Activated CD8-positive, alpha-beta T cell treated with anti-CD3 and anti-CD28 coated beads for 36 hours (primary cell): ENCODE measurements around the gene SYT9. TPM values are rescaled to one million over a fixed set of nuclear protein-coding genes. Genes with fewer than 3 reads are reported as not detected.
A peak's percentile ranks its signal among the peaks of the same experiment; 100 is the strongest.

Source experiments
- ATAC-seq: fragments of 200-7000 bp; cut with Tn5 transposase; one replicate; pipeline ENCODE4 v1.10.0; 2021; ENCODE audit warnings: mild to moderate bottlenecking, moderate library complexity
- CTCF ChIA-PET: fragments of 350-600 bp; sonication (Branson Sonifier 250); formaldehyde crosslinking; loops from one replicate; lab custom pipeline; 2021; ENCODE audit warnings: antibody characterized with exemption; lab: Charles Lee
- POLR2A ChIA-PET: fragments of 350-600 bp; sonication (Branson Sonifier 250); formaldehyde crosslinking; loops from one replicate; lab custom pipeline; 2021; ENCODE audit warnings: antibody characterized with exemption; lab: Charles Lee
- DNase-seq: peaks from one replicate; pipeline ENCODE4 v3.0.0-alpha.2; 2020
- H3K27ac Mint-ChIP-seq: one replicate; pipeline ENCODE4 v1.8.0; 2021; ENCODE audit warnings: mild to moderate bottlenecking, mixed read lengths
- H3K27me3 Mint-ChIP-seq: one replicate; pipeline ENCODE4 v1.8.0; 2021; ENCODE audit warnings: mixed read lengths
- H3K36me3 Mint-ChIP-seq: one replicate; pipeline ENCODE4 v1.8.0; 2021; ENCODE audit warnings: low read depth, mixed read lengths
- H3K4me1 Mint-ChIP-seq: one replicate; pipeline ENCODE4 v1.8.0; 2021; ENCODE audit warnings: low read depth, mixed read lengths
- H3K4me3 Mint-ChIP-seq: one replicate; pipeline ENCODE4 v1.8.0; 2021; ENCODE audit warnings: mild to moderate bottlenecking, moderate library complexity, mixed read lengths
- H3K9me3 Mint-ChIP-seq: one replicate; pipeline ENCODE4 v1.8.0; 2021; ENCODE audit warnings: mixed read lengths
- CTCF ChIP-seq: fragments of 200-600 bp; IDR thresholded peaks from one replicate; pipeline ENCODE4 v1.8.0; 2022; ENCODE audit warnings: antibody characterized with exemption, mild to moderate bottlenecking
- intact Hi-C: fragments of 100-400 bp; cut with micrococcal nuclease; formaldehyde crosslinking; loops from one replicate; pipeline ENCODE4 v1.10.0; 2022
- total RNA-seq, 2 experiments: library from RNA; stranded (reverse); gene quantifications; one replicate each; pipeline ENCODE4 v1.2.3, GENCODE V29; 2021

SYT9 gene
- total RNA-seq, 2 experiments from 2014 or later = not detected

DNA sequence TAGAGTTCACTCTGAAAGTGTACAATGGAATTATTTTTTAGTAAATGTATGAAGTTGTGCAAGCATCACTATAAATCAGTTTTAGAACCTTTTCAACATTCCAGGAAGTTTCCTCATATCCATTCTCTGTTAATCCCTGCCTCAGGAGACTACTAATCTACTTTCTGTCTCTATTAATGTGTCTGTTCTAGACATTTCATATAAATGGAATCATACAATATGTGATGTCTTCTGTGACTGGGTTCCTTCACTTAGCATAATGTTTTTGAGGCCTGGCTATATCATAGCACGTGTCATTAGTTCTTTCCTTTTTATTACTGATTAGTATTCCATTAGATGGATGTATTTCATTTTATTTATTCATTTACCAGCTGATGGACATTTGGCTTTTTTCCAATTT lies 17.1 kb downstream of the SYT9 start:
- Mint-ChIP-seq H3K4me3 (no peak overlapping the region), H3K4me1 (no peaks in the 10 kb centered on the region), H3K9me3 (no peaks in the 10 kb centered on the region), H3K27me3 (no peaks in the 10 kb centered on the region), H3K27ac (no peak overlapping the region), H3K36me3 (no peaks in the 10 kb centered on the region)
- intact Hi-C loops = no loop called here
- DNase-seq = no peak
- no peak for ATAC-seq
- no peak for TF ChIP-seq CTCF
- CTCF ChIA-PET = interaction anchor here (1.2 kb wide), 1 partner anchor 9 kb away, joined by 4 read pairs; no protein-coding TSS in a partner anchor
- POLR2A ChIA-PET = no interaction called here

DNA sequence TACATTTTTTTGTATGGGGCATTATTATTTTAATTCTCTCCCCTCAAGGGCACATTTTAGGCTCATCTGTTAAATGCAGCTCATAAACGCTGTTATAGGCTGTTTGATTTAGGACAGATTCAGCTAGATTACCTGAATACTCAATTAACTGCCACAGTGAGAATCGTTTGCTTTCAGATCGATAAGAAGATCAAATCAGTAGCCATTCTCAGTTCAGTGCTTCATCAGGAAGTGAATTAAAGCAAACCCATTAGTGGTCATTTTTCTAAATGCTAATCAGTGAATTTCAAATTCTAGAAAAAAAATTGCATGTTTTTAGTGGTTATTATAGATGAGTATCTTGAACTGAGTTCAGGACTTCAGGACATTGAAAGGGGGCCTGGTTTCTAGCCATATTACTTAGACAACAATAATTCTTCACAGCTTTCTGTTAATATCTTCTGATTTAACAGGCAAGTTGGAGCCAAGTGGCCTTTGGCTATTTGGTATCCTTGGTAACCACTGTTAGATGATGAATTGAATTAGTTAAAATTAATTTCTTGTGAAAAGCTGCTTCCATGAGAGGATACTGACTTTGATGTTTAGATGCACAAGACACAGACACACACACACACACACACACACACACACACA lies 18.6 kb downstream of the SYT9 start:
- no peak overlapping the region for H3K4me3 Mint-ChIP-seq
- no peaks in the 10 kb centered on the region for H3K9me3 Mint-ChIP-seq
- ATAC-seq = no peak
- intact Hi-C loops = no loop called here
- ChIA-PET POLR2A (no interaction called here), CTCF (no interaction called here)
- H3K36me3 Mint-ChIP-seq = no peaks in the 10 kb centered on the region
- TF ChIP-seq CTCF = no peak
- H3K4me1 Mint-ChIP-seq = no peaks in the 10 kb centered on the region
- H3K27ac Mint-ChIP-seq = no peak overlapping the region
- H3K27me3 Mint-ChIP-seq = no peaks in the 10 kb centered on the region
- DNase-seq = no peak

- Mint-ChIP-seq H3K4me1 (no peaks in the 10 kb centered on the region), H3K9me3 (no peaks in the 10 kb centered on the region), H3K4me3 (no peak overlapping the region), H3K27me3 (peaks cover 3% of the 10 kb centered on the region), H3K36me3 (no peaks in the 10 kb centered on the region), H3K27ac (no peak overlapping the region)
- intact Hi-C loops = no loop called here
- ChIA-PET CTCF (no interaction called here), POLR2A (no interaction called here)
- no peak for DNase-seq
- no peak for TF ChIP-seq CTCF
- no peak for ATAC-seq
Observed at GRCh38 chr11:7272373-7272772, 20.7 kb downstream of the SYT9 start.

GRCh38 chr11:7275133-7275532 lies 23.4 kb downstream of the SYT9 start:
- H3K4me1 Mint-ChIP-seq = no peaks in the 10 kb centered on the region
- H3K9me3 Mint-ChIP-seq = no peaks in the 10 kb centered on the region
- DNase-seq = no peak
- ATAC-seq = no peak
- H3K36me3 Mint-ChIP-seq = no peaks in the 10 kb centered on the region
- H3K4me3 Mint-ChIP-seq = no peak overlapping the region
- TF ChIP-seq CTCF = no peak
- H3K27me3 Mint-ChIP-seq = peaks cover 9% of the 10 kb centered on the region
- intact Hi-C loops = no loop called here
- H3K27ac Mint-ChIP-seq = no peak overlapping the region
- CTCF ChIA-PET = no interaction called here
- POLR2A ChIA-PET = no interaction called here

GRCh38 chr11:7278314-7278917 lies 26.7 kb downstream of the SYT9 start:
- DNase-seq = peak; percentile 7
- Mint-ChIP-seq H3K4me3 (no peak overlapping the region), H3K9me3 (no peaks in the 10 kb centered on the region), H3K36me3 (no peaks in the 10 kb centered on the region), H3K27me3 (peaks cover 13% of the 10 kb centered on the region), H3K4me1 (no peaks in the 10 kb centered on the region), H3K27ac (no peak overlapping the region)
- CTCF ChIA-PET = interaction anchor here (0.8 to 3.3 kb wide), 9 partner anchors 10 to 417 kb away, joined by 3 to 11 read pairs (median 4); no protein-coding TSS in a partner anchor
- POLR2A ChIA-PET = no interaction called here
- no peak for ATAC-seq
- peak; percentile 58 for TF ChIP-seq CTCF
- intact Hi-C loops = no loop called here
